ENCODE results near the gene PDLIM3. TPM values are rescaled to one million over a fixed set of nuclear protein-coding genes. Genes with fewer than 3 reads are reported as not detected.

PDLIM3 gene
- total and polyA plus RNA-seq, 5 experiments from 2014 or later: not detected

GRCh38 chr4:185471235-185472102 lies 63.8 kb downstream of the PDLIM3 start, which contains the start of gene CCDC110:
CCDC110 (minus strand) TSS chr4:185471733; CDS start chr4:185471683, 50 bp downstream.
- Mint-ChIP-seq H3K27ac (peak within 1 kb of the TSS; percentile 31 to 92 (median 88)), H3K36me3 (no peaks in the 10 kb centered on the region), H3K4me3 (peak within 1 kb of the TSS; percentile 82 to 96 (median 92)), H3K9me3 (no peaks in the 10 kb centered on the region), H3K27me3 (peaks cover 0 to 6% (median 3%) of the 10 kb centered on the region in 5 donors), H3K4me1 (peaks cover 10 to 21% (median 16%) of the 10 kb centered on the region in 4 donors)
- peak; percentile 75 to 95 (median 86) for DNase-seq
- ATAC-seq: peak; percentile 82 to 86
- POLR2A ChIA-PET: interaction anchor here (1.7 to 1.8 kb wide), 2 partner anchors 45 to 75 kb away, joined by 6 to 8 read pairs; partner anchors contain the start of genes ANKRD37, LRP2BP and UFSP2

- Mint-ChIP-seq H3K36me3 (no peaks in the 10 kb centered on the region), H3K27me3 (peaks cover 0 to 6% (median 0%) of the 10 kb centered on the region in 5 donors), H3K4me1 (peaks cover 10 to 21% (median 16%) of the 10 kb centered on the region in 4 donors), H3K9me3 (no peaks in the 10 kb centered on the region), H3K4me3 (peak overlapping the region; percentile 79 to 96 (median 87)), H3K27ac (peak overlapping the region; percentile 3 to 92 (median 86))
- DNase-seq (peak in 7 of 10 donors; percentile 47 to 76 (median 64)), ATAC-seq (peak; percentile 44 to 56)
- POLR2A ChIA-PET: no interaction called here
Observed at GRCh38 chr4:185470501-185471195, 64.7 kb downstream of the PDLIM3 start.

GRCh38 chr4:185469580-185470154 lies 65.6 kb downstream of the PDLIM3 start:
- H3K36me3 Mint-ChIP-seq: no peaks in the 10 kb centered on the region
- H3K27ac Mint-ChIP-seq: peak overlapping the region in 9 of 10 donors; percentile 3 to 91 (median 49)
- DNase-seq (peak in 3 of 10 donors; percentile 5 to 12 (median 5)), ATAC-seq (peak in 1 of 2 donors; percentile 14)
- H3K4me1 Mint-ChIP-seq: peaks cover 10 to 21% (median 16%) of the 10 kb centered on the region in 4 donors
- H3K9me3 Mint-ChIP-seq: no peaks in the 10 kb centered on the region
- POLR2A ChIA-PET: no interaction called here
- peaks cover 0 to 5% (median 0%) of the 10 kb centered on the region in 5 donors for H3K27me3 Mint-ChIP-seq
- peak overlapping the region in 2 of 10 donors; percentile 31 to 92 for H3K4me3 Mint-ChIP-seq

- H3K36me3 Mint-ChIP-seq: no peaks in the 10 kb centered on the region
- H3K9me3 Mint-ChIP-seq: no peaks in the 10 kb centered on the region
- H3K27ac Mint-ChIP-seq: peak overlapping the region in 4 of 10 donors; percentile 3 to 86 (median 21)
- no peak for DNase-seq
- POLR2A ChIA-PET: no interaction called here
- H3K4me3 Mint-ChIP-seq: no peak overlapping the region
- peaks cover 0 to 2% (median 0%) of the 10 kb centered on the region in 5 donors for H3K27me3 Mint-ChIP-seq
- no peak for ATAC-seq
- H3K4me1 Mint-ChIP-seq: peaks cover 10 to 21% (median 16%) of the 10 kb centered on the region in 4 donors
Observed at GRCh38 chr4:185468999-185469398, 66.3 kb downstream of the PDLIM3 start.

- no peak overlapping the region for H3K27ac Mint-ChIP-seq
- POLR2A ChIA-PET: no interaction called here
Observed at GRCh38 chr4:185467991-185468390, 67.3 kb downstream of the PDLIM3 start.

GRCh38 chr4:185467101-185467500 lies 68.2 kb downstream of the PDLIM3 start:
- peaks cover 10 to 19% (median 15%) of the 10 kb centered on the region in 4 donors for H3K4me1 Mint-ChIP-seq
- no peak for ATAC-seq
- no peak for DNase-seq
- H3K27ac Mint-ChIP-seq: no peak overlapping the region
- POLR2A ChIA-PET: no interaction called here
- peaks cover 0 to 2% (median 0%) of the 10 kb centered on the region in 5 donors for H3K27me3 Mint-ChIP-seq
- no peaks in the 10 kb centered on the region for H3K9me3 Mint-ChIP-seq
- no peaks in the 10 kb centered on the region for H3K36me3 Mint-ChIP-seq
- H3K4me3 Mint-ChIP-seq: no peak overlapping the region

More at GRCh38 chr4:185467991-185468390, 67.3 kb downstream of the PDLIM3 start:
- DNase-seq (no peak), ATAC-seq (no peak)
- Mint-ChIP-seq H3K9me3 (no peaks in the 10 kb centered on the region), H3K36me3 (no peaks in the 10 kb centered on the region), H3K4me1 (peaks cover 10 to 21% (median 16%) of the 10 kb centered on the region in 4 donors), H3K27me3 (peaks cover 0 to 2% (median 0%) of the 10 kb centered on the region in 5 donors), H3K4me3 (no peak overlapping the region)

GRCh38 chr4:185465707-185466106 lies 69.6 kb downstream of the PDLIM3 start:
- DNase-seq (no peak), ATAC-seq (no peak)
- Mint-ChIP-seq H3K9me3 (no peaks in the 10 kb centered on the region), H3K36me3 (peaks cover 0 to under 1% (median 0%) of the 10 kb centered on the region in 3 donors), H3K27me3 (peaks cover 0 to 8% (median 2%) of the 10 kb centered on the region in 5 donors), H3K27ac (no peak overlapping the region), H3K4me1 (peaks cover 9 to 13% (median 11%) of the 10 kb centered on the region in 4 donors), H3K4me3 (no peak overlapping the region)
- POLR2A ChIA-PET: no interaction called here

GRCh38 chr4:185464887-185465286 lies 70.4 kb downstream of the PDLIM3 start:
- no peak overlapping the region for H3K4me3 Mint-ChIP-seq
- peaks cover 0 to 7% (median 0%) of the 10 kb centered on the region in 3 donors for H3K36me3 Mint-ChIP-seq
- no peak for DNase-seq
- ATAC-seq: no peak
- H3K27ac Mint-ChIP-seq: no peak overlapping the region
- H3K4me1 Mint-ChIP-seq: peaks cover 5 to 7% (median 6%) of the 10 kb centered on the region in 4 donors
- peaks cover 0 to 13% (median 5%) of the 10 kb centered on the region in 5 donors for H3K27me3 Mint-ChIP-seq
- H3K9me3 Mint-ChIP-seq: no peaks in the 10 kb centered on the region
- POLR2A ChIA-PET: no interaction called here

GRCh38 chr4:185464183-185464582 lies 71.1 kb downstream of the PDLIM3 start:
- POLR2A ChIA-PET: interaction anchor here (0.5 kb wide), 1 partner anchor 38 kb away, joined by 4 read pairs; no protein-coding TSS in a partner anchor
- H3K27ac Mint-ChIP-seq: no peak overlapping the region
- H3K36me3 Mint-ChIP-seq: peaks cover 0 to 11% (median 0%) of the 10 kb centered on the region in 3 donors
- H3K27me3 Mint-ChIP-seq: peaks cover 0 to 21% (median 5%) of the 10 kb centered on the region in 5 donors
- DNase-seq: no peak
- no peaks in the 10 kb centered on the region for H3K9me3 Mint-ChIP-seq
- no peak overlapping the region for H3K4me3 Mint-ChIP-seq
- H3K4me1 Mint-ChIP-seq: no peaks in the 10 kb centered on the region
- no peak for ATAC-seq

GRCh38 chr4:185463541-185463940 lies 71.8 kb downstream of the PDLIM3 start:
- no peaks in the 10 kb centered on the region for H3K9me3 Mint-ChIP-seq
- POLR2A ChIA-PET: interaction anchor here (0.5 kb wide), 1 partner anchor 37 kb away, joined by 4 read pairs; no protein-coding TSS in a partner anchor
- no peaks in the 10 kb centered on the region for H3K4me1 Mint-ChIP-seq
- peaks cover 0 to 11% (median 0%) of the 10 kb centered on the region in 3 donors for H3K36me3 Mint-ChIP-seq
- DNase-seq (no peak), ATAC-seq (no peak)
- H3K27ac Mint-ChIP-seq: no peak overlapping the region
- H3K4me3 Mint-ChIP-seq: no peak overlapping the region
- peaks cover 0 to 26% (median 5%) of the 10 kb centered on the region in 5 donors for H3K27me3 Mint-ChIP-seq

- POLR2A ChIA-PET: no interaction called here
- no peak overlapping the region for H3K27ac Mint-ChIP-seq
- no peaks in the 10 kb centered on the region for H3K4me1 Mint-ChIP-seq
- ATAC-seq: no peak
- DNase-seq: no peak
- no peak overlapping the region for H3K4me3 Mint-ChIP-seq
- H3K9me3 Mint-ChIP-seq: no peaks in the 10 kb centered on the region
- H3K36me3 Mint-ChIP-seq: peaks cover 0 to 11% (median 0%) of the 10 kb centered on the region in 3 donors
- H3K27me3 Mint-ChIP-seq: peaks cover 0 to 27% (median 5%) of the 10 kb centered on the region in 5 donors
Observed at GRCh38 chr4:185461565-185461964, 73.7 kb downstream of the PDLIM3 start.

GRCh38 chr4:185457136-185457535 lies 78.2 kb downstream of the PDLIM3 start:
- POLR2A ChIA-PET: no interaction called here
- DNase-seq (no peak), ATAC-seq (no peak)
- Mint-ChIP-seq H3K27me3 (peaks cover 0 to 34% (median 6%) of the 10 kb centered on the region in 5 donors), H3K9me3 (no peaks in the 10 kb centered on the region), H3K36me3 (peaks cover 0 to 11% (median 0%) of the 10 kb centered on the region in 3 donors), H3K4me1 (no peaks in the 10 kb centered on the region), H3K27ac (no peak overlapping the region), H3K4me3 (no peak overlapping the region)

All from naive thymus-derived CD8-positive, alpha-beta T cell (primary cell).